ENCODE results near the gene C18orf63.
"Not testable (repeated sequence)": the region's sequence is repeated elsewhere in the genome, so short reads cannot be mapped to it uniquely, and the experiment has no call there.

Gene C18orf63

DNA sequence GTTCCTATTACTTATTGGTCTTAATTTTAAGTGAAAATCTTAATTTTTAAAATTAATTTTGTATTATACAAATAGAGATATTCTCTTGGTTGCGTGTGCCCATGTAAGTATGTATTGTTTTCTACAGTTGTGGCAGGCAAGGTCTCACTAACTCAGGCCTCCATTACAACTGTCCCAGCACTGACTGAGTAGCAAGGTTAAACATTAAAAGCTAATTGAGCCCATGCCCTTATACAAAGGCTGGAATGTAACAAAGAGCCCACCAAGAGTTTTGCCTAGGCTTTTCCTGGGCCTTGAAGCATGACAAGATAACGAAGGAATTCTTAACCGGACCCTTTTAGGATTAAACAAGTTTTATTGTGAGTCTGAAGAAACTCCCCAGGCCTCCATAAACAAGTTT lies 11.2 kb downstream of the C18orf63 start:
- not testable (repeated sequence) for DNase-seq (ENCODE audit: low read depth)

- no peak for DNase-seq (ENCODE audit: low read depth)
Observed at GRCh38 chr18:74328206-74328605, 12.6 kb downstream of the C18orf63 start.

DNA sequence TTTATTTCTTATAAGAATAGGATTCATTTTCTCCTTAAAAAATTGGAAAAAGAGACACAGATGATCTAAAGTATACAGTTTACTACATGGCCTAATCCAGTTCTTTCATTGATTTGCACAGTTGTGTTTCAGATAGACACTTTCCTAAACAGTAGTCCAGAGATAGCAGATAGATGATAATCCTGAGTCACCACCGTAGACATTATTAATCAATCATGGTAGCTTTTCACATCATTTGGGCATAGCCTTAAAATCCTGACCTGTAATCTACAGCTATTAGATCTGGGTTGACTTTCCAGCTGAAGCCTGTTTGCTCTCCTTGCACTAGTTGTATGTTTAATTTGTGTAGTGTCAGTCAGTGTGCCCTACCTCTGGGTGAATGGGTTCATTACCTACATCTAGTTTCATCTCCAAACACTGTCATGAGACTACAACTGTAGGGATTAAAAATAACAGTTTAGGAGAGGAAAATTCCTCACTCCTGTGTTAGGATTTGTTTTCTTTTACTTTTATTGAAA lies 14.1 kb downstream of the C18orf63 start:
- no peak for DNase-seq (ENCODE audit: low read depth)

DNA sequence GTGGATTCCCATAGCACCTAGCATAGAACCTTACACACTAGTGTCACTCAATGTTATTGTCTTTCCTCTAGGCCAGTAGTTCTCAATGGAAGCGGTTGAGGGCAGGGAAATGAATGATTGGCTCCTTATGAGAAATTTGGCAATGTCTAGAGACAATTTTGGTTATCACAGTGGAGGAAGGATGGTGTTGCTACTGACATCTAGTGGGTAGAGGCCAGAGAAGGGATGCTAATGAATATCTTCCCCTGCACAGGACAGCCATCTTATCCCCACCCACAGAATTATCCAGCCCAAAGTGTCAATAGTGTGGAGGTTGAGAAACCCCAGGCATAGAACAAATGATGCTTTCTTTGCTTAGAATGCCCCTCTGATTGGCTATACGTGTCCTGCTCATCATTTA lies 15.8 kb downstream of the C18orf63 start:
- DNase-seq (ENCODE audit: low read depth) = peak; percentile 68

- no peak for DNase-seq (ENCODE audit: low read depth)
Observed at GRCh38 chr18:74333091-74333490, 17.5 kb downstream of the C18orf63 start.

GRCh38 chr18:74334242-74334893 lies 18.7 kb downstream of the C18orf63 start:
- no peak for DNase-seq (ENCODE audit: low read depth)

DNA sequence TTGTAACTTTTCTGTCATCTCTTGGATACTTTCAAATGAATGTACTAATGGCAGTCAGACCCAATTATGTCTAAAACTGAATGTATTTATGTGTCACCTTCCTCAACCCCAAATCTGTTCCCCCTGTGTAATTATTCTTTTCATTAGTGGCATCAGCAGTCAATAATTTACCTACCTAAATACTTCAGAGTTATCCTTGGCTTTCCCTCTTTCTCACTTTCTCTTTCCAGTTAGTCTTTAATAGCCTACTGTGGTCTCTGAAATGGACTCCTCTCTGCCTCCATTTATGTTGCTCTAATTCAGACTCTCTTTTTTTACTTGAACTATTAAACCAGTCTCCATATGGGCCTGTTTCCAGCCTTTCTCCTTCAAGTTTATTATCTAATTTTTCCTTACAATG lies 21.0 kb downstream of the C18orf63 start:
- DNase-seq (ENCODE audit: low read depth) = no peak

DNA sequence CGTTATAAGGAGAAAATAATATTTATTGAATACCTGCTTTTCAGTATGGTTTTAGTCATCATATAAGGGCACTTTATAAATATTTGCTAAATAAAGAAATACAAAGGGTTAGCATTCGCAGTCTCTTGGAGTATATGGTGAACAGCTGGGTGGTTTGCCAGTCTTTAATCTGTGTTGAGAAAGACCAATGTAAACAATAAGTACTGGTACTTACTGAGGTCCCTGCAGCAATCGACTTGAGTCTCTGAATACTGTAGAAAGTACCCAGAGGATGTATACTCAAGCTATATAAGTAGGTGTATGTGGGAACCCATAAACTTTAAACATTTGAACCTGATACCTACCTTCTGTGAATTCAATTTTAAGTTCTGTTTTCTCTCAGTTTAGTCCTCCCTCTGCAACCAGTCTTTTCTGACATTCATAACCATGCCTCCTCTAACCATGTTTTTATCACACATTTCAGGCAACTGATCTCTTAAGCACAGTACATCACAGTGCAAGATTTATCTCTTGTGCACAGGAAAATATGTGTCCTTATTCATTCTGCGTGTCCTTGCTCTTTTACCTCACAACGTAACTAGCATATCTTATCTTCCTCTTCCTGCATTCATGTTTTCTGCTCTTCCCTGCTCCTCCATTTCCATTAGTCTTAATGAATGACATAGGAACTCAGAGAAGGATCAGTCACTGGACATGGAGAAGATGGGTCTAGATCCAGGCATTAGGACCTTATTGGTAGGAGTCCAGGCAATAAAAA lies 21.7 kb downstream of the C18orf63 start:
- no peak for DNase-seq (ENCODE audit: low read depth)

GRCh38 chr18:74337912-74338309 lies 22.3 kb downstream of the C18orf63 start:
- no peak for DNase-seq (ENCODE audit: low read depth)

DNA sequence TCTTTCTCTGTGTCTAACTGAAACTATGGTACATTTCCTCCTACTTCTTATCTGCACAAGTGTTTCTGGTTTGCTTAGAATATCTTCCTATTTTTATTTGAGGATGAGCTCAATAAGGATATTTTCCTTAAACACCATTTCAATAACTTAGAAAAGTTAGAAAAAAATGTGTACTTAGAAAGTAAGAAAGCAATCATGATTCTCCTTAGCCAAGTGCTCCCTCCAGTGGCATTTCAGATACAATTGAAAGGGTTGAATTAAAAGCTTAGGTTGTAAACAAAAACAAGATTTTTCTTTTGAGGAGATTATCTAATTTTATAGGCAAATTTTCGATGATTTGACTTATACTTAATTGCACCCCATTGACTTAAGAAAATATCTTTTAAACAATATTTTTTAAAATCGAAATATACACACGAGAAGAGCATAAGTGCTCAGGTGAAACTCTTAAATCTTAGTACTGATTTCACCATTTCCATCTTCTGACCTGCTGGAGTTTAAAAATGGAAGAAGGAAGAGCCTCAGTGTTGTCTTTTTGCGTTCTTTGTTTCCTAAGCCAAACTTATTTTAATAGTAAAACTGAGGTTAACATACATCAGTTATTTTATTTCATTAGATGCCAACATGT lies 26.9 kb downstream of the C18orf63 start:
- peak; percentile 76 for DNase-seq (ENCODE audit: low read depth)

GRCh38 chr18:74346206-74346605 lies 30.6 kb downstream of the C18orf63 start:
- no peak for DNase-seq (ENCODE audit: low read depth)

DNA sequence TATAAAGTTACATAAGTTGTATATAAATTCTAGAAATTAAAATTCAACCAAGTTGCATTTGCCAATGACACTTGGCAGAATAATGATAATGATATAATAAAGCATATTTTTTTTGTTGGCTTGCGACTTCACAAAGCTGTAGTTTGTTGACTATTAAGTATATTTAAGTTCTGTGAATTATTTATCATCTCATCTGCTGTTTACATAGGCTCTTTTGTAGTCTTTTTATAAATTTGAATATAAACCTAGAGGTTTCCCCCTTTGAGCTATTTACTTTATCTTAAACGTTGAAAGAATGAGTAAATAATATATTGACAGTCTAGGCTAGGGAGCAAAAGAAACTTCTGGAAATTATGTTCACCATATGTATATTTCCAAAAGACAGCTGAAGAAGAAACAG lies 32.9 kb downstream of the C18orf63 start:
- no peak for DNase-seq (ENCODE audit: low read depth)

- DNase-seq (ENCODE audit: low read depth) = peak; percentile 54
Observed at GRCh38 chr18:74351354-74351753, 35.7 kb downstream of the C18orf63 start.

DNA sequence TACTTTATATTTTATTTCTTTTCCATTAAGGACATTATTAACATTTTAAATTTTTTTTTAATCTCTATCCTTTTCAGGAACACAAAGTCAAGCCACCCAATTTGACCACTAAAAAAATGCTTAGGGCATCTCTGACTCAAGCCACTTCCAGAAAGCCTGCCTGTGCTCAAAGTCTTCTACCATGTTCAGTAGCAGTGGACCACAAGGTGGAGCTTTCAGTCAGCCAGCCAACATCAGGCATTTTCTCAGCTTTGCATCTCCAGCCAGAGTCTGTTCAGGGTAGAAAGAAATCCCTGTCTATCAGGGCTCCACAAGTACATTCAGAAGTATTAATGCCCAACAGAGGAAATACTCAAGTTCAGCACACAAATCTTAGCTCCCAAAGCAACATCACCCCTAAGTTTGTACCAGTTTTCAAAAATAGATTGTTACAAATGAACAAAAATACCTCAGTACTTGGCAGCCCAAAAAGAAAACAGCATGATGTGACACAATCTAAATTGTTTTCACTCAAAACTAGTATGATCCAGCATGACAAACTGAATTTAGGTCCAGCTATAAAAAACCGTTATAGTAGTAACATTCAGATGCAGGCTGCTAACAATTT lies 37.6 kb downstream of the C18orf63 start:
- peak; percentile 74 for DNase-seq (ENCODE audit: low read depth)

DNA sequence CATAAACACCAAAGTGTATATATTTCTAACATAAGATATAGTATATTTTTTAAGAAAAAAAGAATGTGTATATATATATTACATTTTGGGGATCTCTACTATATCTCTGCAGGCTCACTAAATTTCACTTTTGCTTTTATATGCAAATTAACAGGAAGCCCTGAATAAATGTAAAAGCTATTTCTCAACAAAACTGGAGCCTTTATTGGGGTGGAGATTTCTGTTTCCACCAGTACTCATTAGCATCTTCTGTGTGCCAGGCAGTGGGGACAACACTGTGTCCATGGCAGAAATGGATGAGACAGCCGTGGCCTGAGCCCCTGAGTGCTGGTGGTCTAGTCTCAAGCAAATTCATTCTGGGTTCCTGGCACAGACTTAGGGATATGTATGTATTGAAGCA lies 41.3 kb downstream of the C18orf63 start:
- DNase-seq (ENCODE audit: low read depth) = no peak

GRCh38 chr18:74360852-74361655 lies 45.4 kb downstream of the C18orf63 start:
- no peak for DNase-seq (ENCODE audit: low read depth)

GRCh38 chr18:74367905-74368304 lies 52.3 kb downstream of the C18orf63 start:
- no peak for DNase-seq (ENCODE audit: low read depth)

DNA sequence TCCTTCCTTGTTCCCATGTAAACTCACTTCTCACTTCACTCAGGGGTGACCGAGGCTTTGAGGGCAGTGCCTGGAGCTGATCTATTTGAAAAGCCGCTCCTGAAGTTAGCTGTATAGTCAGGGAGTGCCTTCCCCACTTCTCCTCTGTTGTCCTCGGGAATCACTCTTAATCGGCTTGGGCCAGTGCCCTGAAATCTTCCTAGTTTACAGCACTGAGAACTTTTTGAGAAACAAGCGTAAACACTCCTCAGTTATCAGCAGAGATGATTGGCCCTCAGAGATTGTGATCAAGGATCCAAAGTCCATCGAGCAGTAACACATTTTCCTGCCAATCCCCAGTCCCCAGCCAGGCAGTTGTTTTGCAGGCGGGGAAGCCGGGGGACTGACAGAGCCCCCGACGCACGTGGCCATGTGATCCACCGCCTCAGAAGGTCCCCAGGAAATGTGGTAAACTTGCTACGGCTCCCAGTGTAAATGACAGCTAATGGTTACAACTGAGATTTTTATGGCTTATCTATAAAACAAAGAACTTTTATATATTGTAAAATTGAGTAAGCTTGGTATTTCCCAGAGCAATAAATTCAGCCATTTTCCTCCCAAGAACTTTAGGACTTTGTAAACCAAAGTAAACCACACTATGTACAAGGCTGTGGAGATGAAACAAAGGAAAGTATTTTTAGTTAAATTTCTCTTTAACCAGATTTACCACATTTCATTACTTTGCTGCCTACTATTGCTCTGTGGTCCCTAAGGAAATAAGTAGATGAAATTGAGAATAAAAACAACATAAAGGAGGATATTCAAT lies 53.5 kb downstream of the C18orf63 start:
- DNase-seq (ENCODE audit: low read depth) = no peak

GRCh38 chr18:74370115-74370514 lies 54.5 kb downstream of the C18orf63 start:
- DNase-seq (ENCODE audit: low read depth) = no peak

GRCh38 chr18:74373428-74373827 lies 57.8 kb downstream of the C18orf63 start:
- DNase-seq (ENCODE audit: low read depth) = no peak

DNA sequence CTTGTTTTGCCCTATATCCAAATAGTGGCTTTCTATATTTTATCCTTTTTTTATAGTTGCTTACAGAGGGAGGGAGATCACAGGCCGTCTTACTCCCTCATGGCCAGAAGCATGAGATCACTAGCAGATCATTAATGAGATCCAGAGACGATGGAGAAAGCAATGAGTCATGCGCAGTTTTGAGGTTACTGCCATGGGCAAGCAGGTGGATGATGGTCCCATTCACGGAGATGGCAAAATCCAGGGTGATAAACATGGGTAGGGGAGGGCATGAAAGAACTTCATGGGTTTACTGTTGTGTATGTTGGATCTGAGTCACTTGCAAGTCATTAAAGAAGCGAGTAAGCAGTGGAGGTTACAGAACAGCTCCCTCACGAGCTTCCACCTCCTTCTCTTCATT lies 60.4 kb downstream of the C18orf63 start:
- DNase-seq (ENCODE audit: low read depth) = no peak

Data from iris pigment epithelial cell (primary cell).